Nephron progenitor cell (in vitro differentiated cells): ENCODE data around the gene ARL4D.
A peak's percentile ranks its signal among the peaks of the same experiment; 100 is the strongest.
"Not testable (repeated sequence)": the region's sequence is repeated elsewhere in the genome, so short reads cannot be mapped to it uniquely, and the experiment has no call there.

ENCODE experiments used
- DNase-seq: peaks from one replicate; pipeline ENCODE4 v3.0.0; 2021
- H3K27ac Mint-ChIP-seq: 2 replicates; pipeline ENCODE4 v1.8.0; 2021; ENCODE audit warnings: mild to moderate bottlenecking, moderate library complexity, mixed read lengths
- H3K27me3 Mint-ChIP-seq: 2 replicates; pipeline ENCODE4 v1.8.0; 2021; ENCODE audit warnings: mild to moderate bottlenecking, low read depth, mixed read lengths; ENCODE audit not compliant: poor library complexity
- H3K36me3 Mint-ChIP-seq: 2 replicates; pipeline ENCODE4 v1.8.0; 2021; ENCODE audit warnings: low read depth, mixed read lengths
- H3K4me1 Mint-ChIP-seq: 2 replicates; pipeline ENCODE4 v1.8.0; 2021; ENCODE audit warnings: mixed read lengths
- H3K4me3 Mint-ChIP-seq: 2 replicates; pipeline ENCODE4 v1.8.0; 2021; ENCODE audit warnings: mild to moderate bottlenecking, moderate library complexity, mixed read lengths
- H3K9me3 Mint-ChIP-seq: 2 replicates; pipeline ENCODE4 v1.8.0; 2021; ENCODE audit warnings: mild to moderate bottlenecking, moderate library complexity, mixed read lengths
- TF ChIP-seq, protein P1 (sequence below): fragments of 200-600 bp; sonication (generic); IDR thresholded peaks from 2 replicates; pipeline ENCODE4 v1.5.0; 2021; ENCODE audit warnings: antibody characterized with exemption

The ARL4D gene

DNA sequence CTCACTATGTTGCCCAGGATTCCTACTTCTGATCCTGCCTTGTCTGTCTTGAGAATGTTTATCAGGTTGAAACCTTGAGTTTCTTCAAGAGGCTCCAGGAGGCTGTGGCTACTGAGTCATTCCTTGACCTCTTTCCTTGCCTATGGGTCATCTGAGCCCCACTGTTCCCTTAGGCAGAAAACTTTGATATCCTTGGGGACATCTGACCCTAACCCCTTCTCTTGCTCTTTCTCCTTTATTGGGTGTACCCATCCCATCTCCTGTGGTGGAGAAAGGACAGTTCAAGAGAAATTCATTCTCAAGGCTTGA is 12.5 kb downstream of the ARL4D start:
- peaks cover 26% of the 10 kb centered on the region for H3K4me1 Mint-ChIP-seq
- TF ChIP-seq, protein P1, sequence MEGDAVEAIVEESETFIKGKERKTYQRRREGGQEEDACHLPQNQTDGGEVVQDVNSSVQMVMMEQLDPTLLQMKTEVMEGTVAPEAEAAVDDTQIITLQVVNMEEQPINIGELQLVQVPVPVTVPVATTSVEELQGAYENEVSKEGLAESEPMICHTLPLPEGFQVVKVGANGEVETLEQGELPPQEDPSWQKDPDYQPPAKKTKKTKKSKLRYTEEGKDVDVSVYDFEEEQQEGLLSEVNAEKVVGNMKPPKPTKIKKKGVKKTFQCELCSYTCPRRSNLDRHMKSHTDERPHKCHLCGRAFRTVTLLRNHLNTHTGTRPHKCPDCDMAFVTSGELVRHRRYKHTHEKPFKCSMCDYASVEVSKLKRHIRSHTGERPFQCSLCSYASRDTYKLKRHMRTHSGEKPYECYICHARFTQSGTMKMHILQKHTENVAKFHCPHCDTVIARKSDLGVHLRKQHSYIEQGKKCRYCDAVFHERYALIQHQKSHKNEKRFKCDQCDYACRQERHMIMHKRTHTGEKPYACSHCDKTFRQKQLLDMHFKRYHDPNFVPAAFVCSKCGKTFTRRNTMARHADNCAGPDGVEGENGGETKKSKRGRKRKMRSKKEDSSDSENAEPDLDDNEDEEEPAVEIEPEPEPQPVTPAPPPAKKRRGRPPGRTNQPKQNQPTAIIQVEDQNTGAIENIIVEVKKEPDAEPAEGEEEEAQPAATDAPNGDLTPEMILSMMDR = no peak
- DNase-seq = no peak
- no peaks in the 10 kb centered on the region for H3K36me3 Mint-ChIP-seq
- peak overlapping the region; percentile 81 for H3K27ac Mint-ChIP-seq
- peaks cover 21% of the 10 kb centered on the region for H3K27me3 Mint-ChIP-seq
- no peak overlapping the region for H3K4me3 Mint-ChIP-seq
- peaks cover 10% of the 10 kb centered on the region for H3K9me3 Mint-ChIP-seq

- peaks cover 10% of the 10 kb centered on the region for H3K9me3 Mint-ChIP-seq
- H3K4me3 Mint-ChIP-seq = no peak overlapping the region
- no peak for DNase-seq
- H3K4me1 Mint-ChIP-seq = peaks cover 28% of the 10 kb centered on the region
- TF ChIP-seq, protein P1 = no peak
- no peaks in the 10 kb centered on the region for H3K36me3 Mint-ChIP-seq
- H3K27me3 Mint-ChIP-seq = peaks cover 24% of the 10 kb centered on the region
- H3K27ac Mint-ChIP-seq = peak overlapping the region; percentile 81
Measured at GRCh38 chr17:43411749-43412148, 13.0 kb downstream of the ARL4D start.

- peaks cover 10% of the 10 kb centered on the region for H3K9me3 Mint-ChIP-seq
- TF ChIP-seq, protein P1 = no peak
- H3K27me3 Mint-ChIP-seq = peaks cover 25% of the 10 kb centered on the region
- H3K4me1 Mint-ChIP-seq = peaks cover 28% of the 10 kb centered on the region
- no peaks in the 10 kb centered on the region for H3K36me3 Mint-ChIP-seq
- no peak overlapping the region for H3K4me3 Mint-ChIP-seq
- DNase-seq = no peak
- H3K27ac Mint-ChIP-seq = no peak overlapping the region
Measured at GRCh38 chr17:43412166-43412565, 13.4 kb downstream of the ARL4D start.

- H3K27ac Mint-ChIP-seq = no peak overlapping the region
- no peak for DNase-seq
- H3K4me1 Mint-ChIP-seq = peaks cover 20% of the 10 kb centered on the region
- H3K9me3 Mint-ChIP-seq = no peaks in the 10 kb centered on the region
- peaks cover 17% of the 10 kb centered on the region for H3K27me3 Mint-ChIP-seq
- H3K4me3 Mint-ChIP-seq = no peak overlapping the region
- TF ChIP-seq, protein P1 = no peak
- no peaks in the 10 kb centered on the region for H3K36me3 Mint-ChIP-seq
Measured at GRCh38 chr17:43416998-43417890, 18.5 kb downstream of the ARL4D start.

DNA sequence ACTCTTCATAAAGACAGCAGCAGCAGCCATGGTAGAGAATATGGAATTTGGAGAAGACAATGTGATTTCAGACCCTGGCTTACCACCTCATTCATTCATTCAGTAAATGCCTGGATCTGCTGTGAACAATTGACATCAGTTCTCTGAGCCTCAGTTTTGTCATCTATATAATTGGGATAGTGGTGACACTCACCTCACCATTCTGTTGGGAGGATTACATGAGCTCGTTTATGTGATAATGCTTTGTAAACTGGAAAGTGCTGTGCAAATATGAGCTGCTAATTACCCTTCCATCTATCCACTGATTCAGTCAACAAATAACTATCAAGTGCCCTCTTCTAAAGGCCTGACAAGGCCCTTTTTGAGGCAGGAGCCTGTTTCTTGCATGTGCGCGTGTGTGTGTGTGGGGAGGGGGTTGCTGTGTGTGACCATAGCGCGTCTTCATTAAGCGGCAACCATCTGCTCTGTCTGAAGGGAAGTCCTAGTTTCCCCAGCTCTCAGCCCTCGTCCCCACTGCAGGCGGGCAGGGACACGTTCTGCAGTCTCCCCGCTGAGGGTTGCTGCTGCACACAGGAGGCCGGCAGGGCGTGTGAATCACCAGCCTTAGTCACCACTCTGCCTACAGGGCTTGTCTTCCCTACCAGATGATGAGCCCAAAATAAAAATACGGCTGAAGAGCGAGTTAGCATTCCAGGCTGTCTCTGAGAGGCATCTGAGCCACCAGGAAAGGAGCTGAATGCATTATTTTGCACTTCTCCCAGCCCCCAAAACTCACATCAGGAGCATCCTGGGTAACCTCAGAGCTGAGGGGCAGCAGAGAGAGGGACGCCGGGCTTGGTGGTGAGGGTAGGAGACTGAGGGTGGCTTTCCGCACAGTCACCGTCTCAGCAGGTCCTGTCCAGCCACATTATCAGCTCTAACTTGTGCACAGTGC is 19.9 kb downstream of the ARL4D start:
- TF ChIP-seq, protein P1 = no peak
- no peak overlapping the region for H3K4me3 Mint-ChIP-seq
- DNase-seq = no peak
- peaks cover 17% of the 10 kb centered on the region for H3K4me1 Mint-ChIP-seq
- H3K36me3 Mint-ChIP-seq = no peaks in the 10 kb centered on the region
- H3K27me3 Mint-ChIP-seq = peaks cover 17% of the 10 kb centered on the region
- H3K27ac Mint-ChIP-seq = no peak overlapping the region
- no peaks in the 10 kb centered on the region for H3K9me3 Mint-ChIP-seq

DNA sequence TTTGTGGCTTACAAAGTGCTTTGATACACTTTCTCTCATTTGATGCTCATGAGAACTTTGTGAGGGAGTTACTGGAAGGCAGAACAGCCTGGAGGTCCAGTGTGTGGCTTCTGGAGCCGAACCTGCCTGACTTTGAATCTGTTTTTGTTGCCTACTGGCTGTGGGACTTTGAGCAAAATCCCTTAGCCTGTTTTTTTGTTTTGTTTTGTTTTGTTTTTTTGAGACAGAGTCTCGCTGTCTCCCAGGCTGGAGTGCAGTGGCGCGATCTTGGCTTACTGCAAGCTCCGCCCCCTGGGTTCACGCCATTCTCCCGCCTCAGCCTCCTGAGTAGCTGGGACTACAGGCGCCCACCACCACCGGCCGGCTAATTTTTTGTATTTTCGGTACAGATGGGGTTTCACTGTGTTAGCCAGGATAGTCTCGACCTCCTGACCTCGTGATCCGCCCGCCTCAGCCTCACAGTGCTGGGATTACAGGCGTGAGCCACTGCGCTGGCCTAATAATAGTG is 20.6 kb downstream of the ARL4D start:
- DNase-seq, H3K4me3 Mint-ChIP-seq, H3K27ac Mint-ChIP-seq, H3K9me3 Mint-ChIP-seq, H3K36me3 Mint-ChIP-seq: not testable (repeated sequence)
- Mint-ChIP-seq H3K4me1 (peaks cover 17% of the 10 kb centered on the region), H3K27me3 (peaks cover 18% of the 10 kb centered on the region)
